CD1c-positive myeloid dendritic cell (primary cell): ENCODE data around the gene XDH.

Experiments
- DNase-seq: peaks from one replicate; pipeline ENCODE4 v3.0.0-alpha.2; 2016; ENCODE audit errors: extremely low spot score

Gene XDH

GRCh38 chr2:31365348-31365747 lies 49.2 kb downstream of the XDH start:
- no peak for DNase-seq

GRCh38 chr2:31363956-31364750 lies 50.4 kb downstream of the XDH start:
- DNase-seq, result no peak

- no peak for DNase-seq
Observed at GRCh38 chr2:31362581-31362980, 52.0 kb downstream of the XDH start.

- no peak for DNase-seq
Observed at GRCh38 chr2:31359229-31359628, 55.3 kb downstream of the XDH start.

- no peak for DNase-seq
Observed at GRCh38 chr2:31354837-31355236, 59.7 kb downstream of the XDH start.

GRCh38 chr2:31353179-31353578 lies 61.4 kb downstream of the XDH start:
- DNase-seq, result no peak

GRCh38 chr2:31349684-31350083 lies 64.9 kb downstream of the XDH start:
- no peak for DNase-seq

- DNase-seq, result no peak
Observed at GRCh38 chr2:31349160-31349559, 65.4 kb downstream of the XDH start.

- no peak for DNase-seq
Observed at GRCh38 chr2:31348618-31349017, 65.9 kb downstream of the XDH start.

- no peak for DNase-seq
Observed at GRCh38 chr2:31347750-31348149, 66.8 kb downstream of the XDH start.

GRCh38 chr2:31347319-31347718 lies 67.2 kb downstream of the XDH start:
- DNase-seq, result no peak

GRCh38 chr2:31344447-31344846 lies 70.1 kb downstream of the XDH start:
- DNase-seq, result no peak

- no peak for DNase-seq
Observed at GRCh38 chr2:31341351-31341750, 73.2 kb downstream of the XDH start.

GRCh38 chr2:31339696-31340095 lies 74.8 kb downstream of the XDH start:
- DNase-seq, result no peak

GRCh38 chr2:31337860-31338259 lies 76.7 kb downstream of the XDH start:
- DNase-seq, result no peak

- DNase-seq, result no peak
Observed at GRCh38 chr2:31337197-31337596, 77.3 kb downstream of the XDH start.

GRCh38 chr2:31335921-31336585 lies 78.5 kb downstream of the XDH start:
- DNase-seq, result no peak

GRCh38 chr2:31334311-31335026 lies 80.1 kb downstream of the XDH start:
- DNase-seq, result no peak

GRCh38 chr2:31333527-31334183 lies 80.9 kb downstream of the XDH start:
- peak; percentile 81 for DNase-seq

- DNase-seq, result no peak
Observed at GRCh38 chr2:31333046-31333445, 81.5 kb downstream of the XDH start.

- no peak for DNase-seq
Observed at GRCh38 chr2:31332521-31332920, 82.0 kb downstream of the XDH start.

GRCh38 chr2:31331156-31331555 lies 83.4 kb downstream of the XDH start:
- no peak for DNase-seq
